ENCODE data around the gene GABBR2.

DNA sequence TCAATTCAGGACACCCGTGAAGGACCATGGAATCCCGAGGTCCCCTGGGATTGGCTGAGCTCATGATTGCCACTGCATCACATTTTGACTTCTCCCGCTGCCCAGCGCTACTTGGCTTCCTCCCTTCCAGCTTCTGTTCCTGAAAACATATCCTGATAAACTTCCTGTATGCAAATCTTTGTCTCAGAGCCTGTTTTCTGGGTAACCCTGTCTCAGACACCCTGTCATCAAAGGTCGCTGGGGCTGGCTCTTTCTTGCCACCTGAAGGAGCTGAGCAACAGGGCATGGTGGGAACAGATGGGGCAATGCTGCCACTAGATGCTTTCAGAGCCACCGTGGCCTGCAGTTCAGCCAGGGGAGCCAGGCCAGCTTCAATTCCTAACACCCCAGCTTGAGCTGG is 299.0 kb downstream of the GABBR2 start:
- TF ChIP-seq CTCF (IDR thresholded peaks at IDR 0.05) (no peak), EZH2 (IDR thresholded peaks at IDR 0.05; ENCODE audit: borderline replicate concordance, insufficient read depth, low read depth, low read length, poor library complexity, severe bottlenecking) (no peak)

All from B cell (primary cell).